GM18526 (cell line): ENCODE data around the gene ADCY9.

ENCODE experiments used
- POLR2A ChIP-seq: IDR thresholded peaks from 3 replicates; pipeline ENCODE4 v1.6.1; 2011; ENCODE audit not compliant: insufficient read length; ENCODE audit errors: extremely low read depth

The ADCY9 gene

DNA sequence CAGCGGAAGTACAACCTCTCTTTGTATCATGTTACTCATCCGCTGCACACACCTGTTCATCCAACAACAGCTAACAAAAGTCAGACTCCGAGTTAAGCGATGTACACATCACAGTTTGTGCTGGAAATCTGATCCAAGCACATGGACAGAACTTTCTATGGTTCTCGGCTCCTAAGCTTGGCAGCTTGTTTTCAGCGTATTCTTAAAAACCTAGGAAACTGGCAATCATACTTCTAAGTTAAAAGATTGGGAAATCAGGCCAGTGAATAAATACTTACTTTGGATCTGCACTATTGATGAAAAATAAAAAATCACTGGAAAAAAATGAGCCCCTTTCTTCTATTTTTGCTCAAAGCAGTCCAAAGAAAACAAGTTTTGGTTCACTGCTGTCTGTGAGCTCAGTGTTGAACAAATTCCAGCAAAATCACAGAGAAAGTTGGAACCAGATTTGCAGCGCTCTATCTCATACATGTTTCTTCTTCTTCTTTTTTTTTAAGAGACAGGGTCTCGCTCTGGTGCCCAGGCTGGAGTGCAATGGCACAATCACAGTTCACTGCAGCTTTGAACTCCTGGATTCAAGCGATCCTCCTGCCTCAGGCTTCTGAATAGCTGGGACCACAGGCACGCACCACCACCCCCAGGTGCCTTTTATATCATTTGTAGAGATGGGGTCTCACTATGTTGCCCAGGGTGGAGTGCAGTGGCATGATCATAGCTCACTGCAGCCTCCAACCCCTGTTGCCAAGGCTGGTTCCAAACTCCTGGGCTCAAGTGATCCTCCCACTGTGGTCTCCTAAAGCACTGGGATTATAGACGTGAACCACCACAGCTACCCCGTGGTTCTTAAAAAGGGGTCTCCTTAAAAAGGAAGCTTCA lies 164.1 kb downstream of the ADCY9 start:
- TF ChIP-seq POLR2A = no peak

GRCh38 chr16:3950343-3951193 lies 165.7 kb downstream of the ADCY9 start:
- no peak for TF ChIP-seq POLR2A

- no peak for TF ChIP-seq POLR2A
Observed at GRCh38 chr16:3949946-3950342, 166.3 kb downstream of the ADCY9 start.

DNA sequence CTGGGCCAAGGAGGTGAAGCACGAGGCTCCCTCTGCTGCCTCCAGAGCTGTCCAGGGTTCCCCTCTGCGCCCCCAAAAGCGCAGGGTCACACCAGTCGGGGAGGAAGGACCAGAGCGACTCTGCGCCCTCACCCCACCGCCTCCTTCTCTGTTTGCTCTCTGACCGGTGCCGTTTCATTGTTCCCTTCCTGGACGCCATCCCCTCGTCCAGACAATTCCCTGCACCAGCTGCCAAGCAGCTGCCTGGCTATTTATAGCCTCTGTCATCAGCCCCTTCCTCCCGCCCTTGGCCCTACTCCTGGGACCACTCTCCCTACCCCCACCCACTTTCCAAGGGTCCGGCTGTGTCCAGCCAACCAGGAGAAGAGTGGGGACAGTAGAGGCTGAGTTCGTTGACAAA lies 167.0 kb downstream of the ADCY9 start:
- no peak for TF ChIP-seq POLR2A

GRCh38 chr16:3948378-3948995 lies 167.8 kb downstream of the ADCY9 start:
- no peak for TF ChIP-seq POLR2A

- no peak for TF ChIP-seq POLR2A
Observed at GRCh38 chr16:3946604-3947180, 169.6 kb downstream of the ADCY9 start.

DNA sequence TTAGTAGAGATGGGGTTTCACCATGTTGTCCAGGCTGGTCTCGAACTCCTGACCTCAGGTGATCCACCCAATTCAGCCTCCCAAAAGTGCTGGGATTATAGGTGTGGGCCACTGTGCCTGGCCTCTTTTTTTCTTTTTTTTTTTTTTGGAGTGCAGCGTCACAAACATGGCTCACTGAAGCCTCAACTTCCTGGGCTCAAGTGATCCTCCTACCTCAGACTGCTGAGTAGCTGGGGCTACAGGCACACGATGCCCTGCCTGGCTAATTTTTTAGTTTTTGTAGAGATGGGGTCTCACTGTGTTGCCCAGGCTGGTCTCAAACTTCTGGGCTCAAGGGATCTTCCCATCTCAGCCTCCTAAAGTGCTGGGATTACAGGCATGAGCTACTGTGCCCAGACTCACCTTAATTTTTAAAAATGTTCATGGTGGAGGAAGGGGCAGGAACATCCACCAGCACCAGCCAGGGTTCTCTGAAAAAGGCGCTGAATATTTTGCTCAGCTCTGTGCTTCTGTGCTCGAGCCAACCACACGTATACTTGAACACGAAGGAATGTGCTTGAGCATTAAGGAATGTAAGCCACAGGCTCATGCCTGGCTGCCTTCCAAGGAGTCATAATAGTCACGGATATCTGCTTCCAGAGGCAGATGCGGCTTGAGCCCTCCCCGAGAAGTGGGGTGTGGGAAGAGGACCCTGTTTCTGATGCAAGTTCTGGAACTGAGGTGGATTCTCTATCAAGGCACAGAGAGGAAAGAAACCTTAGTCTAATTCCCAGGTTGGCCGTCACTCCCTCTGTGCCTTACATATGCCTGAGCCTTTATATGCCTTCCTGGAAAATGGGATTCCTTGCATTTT lies 170.3 kb downstream of the ADCY9 start:
- no peak for TF ChIP-seq POLR2A

- TF ChIP-seq POLR2A = no peak
Observed at GRCh38 chr16:3938843-3939624, 177.2 kb downstream of the ADCY9 start.

DNA sequence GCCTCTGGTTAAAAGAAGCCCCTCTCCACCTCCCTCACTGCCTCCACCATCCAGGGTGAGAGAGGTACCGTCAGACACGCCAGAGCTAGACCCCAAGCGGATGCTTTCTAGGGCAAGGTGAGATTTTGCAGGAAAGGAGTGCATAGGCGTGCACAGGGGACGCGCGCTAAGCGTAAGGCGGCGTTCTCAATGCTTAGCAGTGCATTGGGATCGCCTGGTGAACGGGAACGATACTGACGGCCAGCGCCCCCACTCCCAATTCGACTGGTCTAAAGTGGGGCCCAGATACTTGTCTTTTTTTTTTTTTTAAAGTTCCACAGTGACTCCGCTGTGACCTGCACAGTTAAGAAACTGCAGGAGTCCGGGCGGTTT lies 177.8 kb downstream of the ADCY9 start:
- TF ChIP-seq POLR2A = no peak

- no peak for TF ChIP-seq POLR2A
Observed at GRCh38 chr16:3937066-3937875, 179.0 kb downstream of the ADCY9 start.

DNA sequence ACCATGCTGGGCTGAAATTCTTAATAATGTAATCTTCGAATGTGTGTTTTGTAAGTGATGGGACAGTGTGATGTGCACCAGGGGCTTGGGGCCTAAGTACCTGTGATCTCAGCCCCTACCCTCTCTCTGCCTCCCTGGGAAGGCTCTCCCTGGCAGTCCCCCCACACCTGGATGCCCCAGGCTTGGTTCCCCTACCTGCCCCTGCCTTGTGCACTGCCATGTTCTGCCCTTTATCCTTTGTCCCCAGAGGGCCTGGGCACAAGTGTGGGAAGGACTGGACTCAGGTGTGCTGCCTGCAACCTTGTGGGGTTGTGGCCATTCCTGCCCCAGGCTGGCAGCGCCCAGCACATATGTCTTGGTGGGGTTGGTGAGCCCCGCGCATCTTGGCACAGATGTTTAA lies 180.3 kb downstream of the ADCY9 start:
- no peak for TF ChIP-seq POLR2A

GRCh38 chr16:3934491-3935181 lies 181.6 kb downstream of the ADCY9 start:
- no peak for TF ChIP-seq POLR2A
